GM23248 (cell line): ENCODE data around the gene MAGI1. TPM values are rescaled to one million over a fixed set of nuclear protein-coding genes. Genes with fewer than 3 reads are reported as not detected.
A peak's percentile ranks its signal among the peaks of the same experiment; 100 is the strongest.

ENCODE experiments used
- DNase-seq: peaks from one replicate; pipeline ENCODE4 v3.0.0-alpha.2; 2015
- H2AFZ ChIP-seq: fragments of 200-600 bp; sonication (generic); 2 replicates; pipeline ENCODE4 v1.6.1; 2016; ENCODE audit warnings: antibody characterized with exemption
- H3F3A ChIP-seq: fragments of 200-600 bp; sonication (generic); 2 replicates; pipeline ENCODE4 v1.6.1; 2016; ENCODE audit warnings: mild to moderate bottlenecking, antibody characterized with exemption, mixed run types; ENCODE audit not compliant: insufficient read depth
- H3K27ac ChIP-seq: fragments of 200-600 bp; sonication (generic); 2 replicates; pipeline ENCODE4 v1.5.1; 2016; ENCODE audit warnings: mild to moderate bottlenecking
- H3K27me3 ChIP-seq: fragments of 200-600 bp; sonication (generic); replicated peaks from 2 replicates; pipeline ENCODE4 v1.6.1; 2016; ENCODE audit warnings: mild to moderate bottlenecking; ENCODE audit not compliant: insufficient read depth
- H3K36me3 ChIP-seq: fragments of 200-600 bp; sonication (generic); 2 replicates; pipeline ENCODE4 v1.6.1; 2016; ENCODE audit warnings: low read depth, mild to moderate bottlenecking
- H3K4me1 ChIP-seq: fragments of 200-600 bp; sonication (generic); 2 replicates; pipeline ENCODE4 v1.6.1; 2016; ENCODE audit warnings: mild to moderate bottlenecking; ENCODE audit not compliant: insufficient read depth
- H3K4me2 ChIP-seq: fragments of 200-600 bp; sonication (generic); one replicate; pipeline ENCODE4 v1.6.1; 2016; ENCODE audit warnings: mild to moderate bottlenecking; ENCODE audit not compliant: unreplicated experiment
- H3K4me3 ChIP-seq: fragments of 200-600 bp; sonication (generic); 2 replicates; pipeline ENCODE4 v1.5.1; 2016; ENCODE audit warnings: mild to moderate bottlenecking
- H3K79me2 ChIP-seq: fragments of 200-600 bp; sonication (generic); 2 replicates; pipeline ENCODE4 v1.6.1; 2016; ENCODE audit warnings: mild to moderate bottlenecking; ENCODE audit not compliant: insufficient read depth
- H3K9ac ChIP-seq: fragments of 200-600 bp; sonication (generic); 2 replicates; pipeline ENCODE4 v1.6.1; 2016; ENCODE audit warnings: mild to moderate bottlenecking
- H3K9me2 ChIP-seq: fragments of 200-600 bp; sonication (generic); 2 replicates; pipeline ENCODE4 v1.6.1; 2016; ENCODE audit warnings: mixed run types, mild to moderate bottlenecking, moderate library complexity; ENCODE audit not compliant: insufficient read depth
- H3K9me3 ChIP-seq: fragments of 200-600 bp; sonication (generic); one replicate; pipeline ENCODE4 v1.6.1; 2017; ENCODE audit warnings: low read depth
- H4K20me1 ChIP-seq: fragments of 200-600 bp; sonication (generic); 2 replicates; pipeline ENCODE4 v1.6.0; 2016; ENCODE audit not compliant: insufficient read depth
- EZH2 ChIP-seq: fragments of 200-600 bp; sonication (generic); IDR thresholded peaks from 2 replicates; pipeline ENCODE4 v1.6.1; 2018; ENCODE audit warnings: antibody characterized with exemption, mild to moderate bottlenecking; ENCODE audit not compliant: insufficient read depth, poor library complexity, severe bottlenecking
- EZH2phosphoT487 ChIP-seq: fragments of 200-600 bp; sonication (generic); IDR thresholded peaks from 2 replicates; pipeline ENCODE4 v1.6.1; 2018; ENCODE audit warnings: antibody characterized with exemption, moderate library complexity, mild to moderate bottlenecking, low read depth; ENCODE audit not compliant: insufficient read depth
- WGBS, 2 experiments: methylation state at CpG; one replicate each; pipeline ENCODE4 v1.1.6; 2015 to 2017; ENCODE audit warnings: low lambda C conversion rate in 2 of 2, low coverage in 1 of 2; ENCODE audit errors: missing lambda C conversion rate in 2 of 2; 5-methylcytosine and 5-hydroxymethylcytosine counted together
- in situ Hi-C: fragments of 300-500 bp; cut with MboI; formaldehyde crosslinking; loops from 2 replicates; pipeline ENCODE4 v1.15.0; 2020
- polyA plus RNA-seq: library from polyadenylated mRNA; unstranded; fragments of >200 nt; fragmentation: Nextera tagmentation; extraction: Ambion mirVana; gene quantifications from 2 replicates; pipeline ENCODE4 v1.2.1, GENCODE V29; 2016
- total RNA-seq: library from RNA; depleted of rRNA; stranded (reverse); fragments of >200 nt; shearing (Covaris generic); gene quantifications from 2 replicates; pipeline ENCODE4 v1.2.3, GENCODE V29; 2014

MAGI1 gene
- total and polyA plus RNA-seq, 2 experiments from 2014 or later, result 7.3 to 13.8 TPM

- no peaks in the 10 kb centered on the region for H3K9me3 ChIP-seq
- H3K4me1 ChIP-seq, result peaks cover 30% of the 10 kb centered on the region
- no peaks in the 10 kb centered on the region for H3K36me3 ChIP-seq
- no peak overlapping the region for H2AFZ ChIP-seq
- no peak for TF ChIP-seq EZH2
- no peak for TF ChIP-seq EZH2phosphoT487
- H3K9ac ChIP-seq, result no peak overlapping the region
- H3K4me2 ChIP-seq, result no peak overlapping the region
- DNase-seq, result no peak
- H3K79me2 ChIP-seq, result peaks cover 93% of the 10 kb centered on the region
- H3K27ac ChIP-seq, result no peak overlapping the region
- 76 to 84% methylated on average over 3 of the region's 3 CpGs for WGBS, 2 experiments
- no peaks in the 10 kb centered on the region for H4K20me1 ChIP-seq
- H3K4me3 ChIP-seq, result no peak overlapping the region
- peaks cover 21% of the 10 kb centered on the region for H3F3A ChIP-seq
- no peaks in the 10 kb centered on the region for H3K27me3 ChIP-seq
- in situ Hi-C loops, result no loop called here
- no peaks in the 10 kb centered on the region for H3K9me2 ChIP-seq
Observed at GRCh38 chr3:65897766-65898165, 141.0 kb downstream of the MAGI1 start.

DNA sequence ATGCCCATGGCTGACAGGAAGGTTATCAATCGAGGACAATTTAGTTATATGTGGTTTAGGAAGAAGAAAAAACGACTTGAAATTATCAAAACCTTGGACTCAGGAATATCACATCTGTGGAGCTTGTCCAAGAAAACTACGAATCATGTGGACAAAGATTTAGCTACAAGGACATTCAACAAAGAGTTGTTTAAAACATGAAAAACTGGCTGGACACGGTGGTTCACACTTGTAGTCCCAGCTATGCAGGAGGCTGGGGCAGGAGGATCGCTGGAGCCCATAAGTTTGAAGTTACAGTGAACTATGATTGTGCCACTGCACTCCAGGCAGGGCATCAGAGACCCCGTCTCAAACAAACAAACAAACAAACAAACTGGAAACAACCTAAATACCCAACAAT lies 142.4 kb downstream of the MAGI1 start:
- 81% methylated on average over 6 of the region's 6 CpGs for WGBS, 2 experiments
- no peaks in the 10 kb centered on the region for H4K20me1 ChIP-seq
- H3K4me3 ChIP-seq, result no peak overlapping the region
- H3K27ac ChIP-seq, result no peak overlapping the region
- no peak overlapping the region for H3K4me2 ChIP-seq
- H3K27me3 ChIP-seq, result no peaks in the 10 kb centered on the region
- H3F3A ChIP-seq, result peaks cover 25% of the 10 kb centered on the region
- H3K9ac ChIP-seq, result no peak overlapping the region
- H3K9me2 ChIP-seq, result no peaks in the 10 kb centered on the region
- in situ Hi-C loops, result no loop called here
- no peaks in the 10 kb centered on the region for H3K9me3 ChIP-seq
- peaks cover 91% of the 10 kb centered on the region for H3K79me2 ChIP-seq
- no peak for DNase-seq
- no peak for TF ChIP-seq EZH2
- no peak for TF ChIP-seq EZH2phosphoT487
- H3K36me3 ChIP-seq, result no peaks in the 10 kb centered on the region
- H3K4me1 ChIP-seq, result peaks cover 22% of the 10 kb centered on the region
- no peak overlapping the region for H2AFZ ChIP-seq

GRCh38 chr3:65894679-65895453 lies 143.9 kb downstream of the MAGI1 start:
- no peaks in the 10 kb centered on the region for H4K20me1 ChIP-seq
- peaks cover 91% of the 10 kb centered on the region for H3K79me2 ChIP-seq
- H3K27ac ChIP-seq, result peak overlapping the region; percentile 74
- no peak overlapping the region; the same call in 1 of the 2 replicates for H2AFZ ChIP-seq
- WGBS, 2 experiments, result 9 to 12% methylated on average over 5 of the region's 5 CpGs
- peak overlapping the region; percentile 23 for H3K4me2 ChIP-seq
- TF ChIP-seq EZH2 (no peak), EZH2phosphoT487 (no peak)
- no peak overlapping the region for H3K4me3 ChIP-seq
- H3K9me3 ChIP-seq, result no peaks in the 10 kb centered on the region
- in situ Hi-C loops, result no loop called here
- no peaks in the 10 kb centered on the region for H3K9me2 ChIP-seq
- peak; percentile 96 for DNase-seq
- H3K4me1 ChIP-seq, result peaks cover 26% of the 10 kb centered on the region
- H3K9ac ChIP-seq, result peak overlapping the region; percentile 65
- H3K27me3 ChIP-seq, result no peaks in the 10 kb centered on the region
- no peaks in the 10 kb centered on the region for H3K36me3 ChIP-seq
- H3F3A ChIP-seq, result peaks cover 32% of the 10 kb centered on the region

GRCh38 chr3:65894126-65894525 lies 144.6 kb downstream of the MAGI1 start:
- DNase-seq, result peak; percentile 58
- H3K4me1 ChIP-seq, result peaks cover 30% of the 10 kb centered on the region
- H3K9me2 ChIP-seq, result no peaks in the 10 kb centered on the region
- H3K27ac ChIP-seq, result peak overlapping the region; percentile 74
- H2AFZ ChIP-seq, result no peak overlapping the region
- H3K27me3 ChIP-seq, result no peaks in the 10 kb centered on the region
- no peaks in the 10 kb centered on the region for H3K9me3 ChIP-seq
- H3K4me3 ChIP-seq, result no peak overlapping the region
- peaks cover 87% of the 10 kb centered on the region for H3K79me2 ChIP-seq
- in situ Hi-C loops, result no loop called here
- H3K9ac ChIP-seq, result peak overlapping the region; percentile 18; the same call in 1 of the 2 replicates
- peaks cover 37% of the 10 kb centered on the region for H3F3A ChIP-seq
- TF ChIP-seq EZH2phosphoT487 (no peak), EZH2 (no peak)
- H3K36me3 ChIP-seq, result no peaks in the 10 kb centered on the region
- H3K4me2 ChIP-seq, result peak overlapping the region; percentile 10
- H4K20me1 ChIP-seq, result no peaks in the 10 kb centered on the region
- 91 to 93% methylated on average over 2 of the region's 2 CpGs for WGBS, 2 experiments
